HG03139 (cell line): Measurements from ENCODE around the gene EIPR1.

ENCODE experiments used
- ATAC-seq: cut with Tn5 transposase; IDR thresholded peaks from one replicate; pipeline ENCODE4 v1.9.1; 2021; ENCODE audit not compliant: unreplicated experiment

EIPR1 gene

DNA sequence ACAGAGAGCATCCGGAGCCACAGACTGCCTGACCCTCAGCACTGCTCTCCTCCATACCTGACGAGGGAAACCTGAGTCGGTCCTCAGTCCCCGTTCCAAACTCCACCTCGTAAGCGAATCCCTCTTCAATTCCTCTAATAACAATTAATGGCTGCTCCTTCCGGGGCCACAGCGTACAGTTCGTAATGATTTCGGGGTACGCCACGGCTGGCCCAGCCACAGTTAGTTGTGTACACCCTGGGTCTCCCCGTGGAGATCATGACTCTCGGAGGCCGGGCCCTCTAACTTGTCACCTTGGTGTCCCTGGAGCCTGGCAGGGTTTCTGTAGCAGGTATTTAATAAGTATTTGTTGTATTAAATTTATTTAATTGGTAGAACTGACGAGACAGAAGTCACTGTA lies 121.5 kb downstream of the EIPR1 start:
- no peak for ATAC-seq

DNA sequence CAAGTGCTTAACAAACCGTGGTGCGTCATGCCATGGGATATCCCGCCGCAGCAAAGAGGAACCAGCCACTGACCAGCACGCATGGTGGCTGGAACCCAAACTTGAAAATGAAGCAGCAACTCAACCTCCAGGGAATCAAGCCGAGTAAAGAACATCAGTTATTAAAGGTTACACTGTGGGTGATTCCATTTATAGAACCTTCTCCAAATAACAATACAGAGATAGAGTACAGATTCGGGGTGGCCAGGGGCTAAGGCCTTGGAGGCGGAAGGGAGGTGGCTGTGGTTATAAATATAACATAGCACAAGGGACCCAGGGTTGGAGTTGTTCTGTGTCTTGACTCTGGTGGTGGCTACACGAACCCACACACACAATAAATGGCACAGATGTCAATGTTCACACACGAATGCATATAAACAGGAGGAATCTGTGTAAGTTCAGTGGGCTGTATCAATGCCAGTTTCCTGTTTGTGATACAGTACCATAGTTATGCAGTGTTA lies 123.1 kb downstream of the EIPR1 start:
- peak; percentile 59 for ATAC-seq

DNA sequence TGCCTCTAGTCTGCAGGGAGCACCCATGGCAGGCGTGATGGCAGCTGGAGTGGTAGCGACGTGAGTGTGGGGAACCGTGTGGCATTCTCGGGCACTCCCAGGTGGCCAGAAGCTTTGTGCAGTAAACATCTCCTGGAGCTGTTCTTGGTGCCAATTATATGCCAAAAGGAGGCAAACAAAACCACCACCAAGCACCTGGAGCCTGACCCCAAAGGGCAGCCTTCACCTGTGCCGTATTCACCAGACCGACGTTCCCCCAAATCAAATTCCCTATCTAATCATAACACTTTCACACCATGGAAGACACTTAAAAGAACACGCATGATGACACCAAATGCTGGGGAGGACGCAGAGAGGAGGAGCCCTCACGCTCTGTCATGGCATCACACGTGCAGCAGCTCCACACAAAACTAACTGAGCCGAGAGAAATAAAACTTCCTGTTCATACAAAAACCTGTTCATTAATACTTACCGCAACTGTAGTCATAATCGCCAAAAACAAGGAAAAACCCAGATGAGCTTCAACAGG lies 123.6 kb downstream of the EIPR1 start:
- peak; percentile 40 for ATAC-seq

DNA sequence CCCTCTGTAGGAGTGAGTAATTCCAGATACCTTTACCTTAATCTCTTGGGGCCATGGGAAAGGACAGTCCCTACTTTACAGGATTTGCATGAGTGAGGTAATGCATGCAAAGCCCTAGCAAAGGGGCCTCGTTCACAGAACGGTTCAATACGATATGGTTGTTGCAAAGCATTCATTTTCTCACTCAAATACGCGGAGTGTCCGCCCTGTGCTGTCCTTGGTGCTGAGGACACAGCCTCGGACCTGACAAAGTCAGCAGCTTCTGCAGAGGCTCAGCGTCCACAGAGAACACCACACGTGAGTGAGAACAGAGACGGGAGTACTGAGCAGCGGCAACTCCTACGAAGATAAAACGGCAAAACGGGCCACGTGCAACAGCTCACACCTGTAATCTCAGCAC lies 125.7 kb downstream of the EIPR1 start:
- ATAC-seq = no peak

DNA sequence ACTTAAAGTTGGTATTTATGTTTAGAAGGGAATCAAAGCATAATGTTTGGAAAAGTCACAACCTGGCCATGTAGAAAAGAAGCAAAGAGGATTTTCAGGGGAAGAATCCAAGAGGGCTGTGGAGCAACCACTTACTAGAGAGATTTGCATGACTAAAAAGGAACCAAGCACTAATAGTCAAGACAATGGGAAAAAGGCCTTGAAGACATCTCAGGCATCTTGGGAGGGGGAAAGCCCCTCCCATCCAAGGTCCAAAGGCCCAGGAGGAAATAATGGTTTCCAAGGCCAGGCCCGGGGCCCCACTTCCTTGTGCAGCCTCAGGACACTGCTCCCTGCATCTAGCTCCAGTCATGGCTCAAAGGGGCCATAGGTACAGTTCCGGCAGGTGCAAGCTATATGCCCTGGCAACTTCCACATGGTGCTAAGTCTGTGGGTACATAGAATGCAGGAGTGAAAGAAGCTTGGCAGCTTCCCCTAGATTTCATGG lies 128.1 kb downstream of the EIPR1 start:
- no peak for ATAC-seq

DNA sequence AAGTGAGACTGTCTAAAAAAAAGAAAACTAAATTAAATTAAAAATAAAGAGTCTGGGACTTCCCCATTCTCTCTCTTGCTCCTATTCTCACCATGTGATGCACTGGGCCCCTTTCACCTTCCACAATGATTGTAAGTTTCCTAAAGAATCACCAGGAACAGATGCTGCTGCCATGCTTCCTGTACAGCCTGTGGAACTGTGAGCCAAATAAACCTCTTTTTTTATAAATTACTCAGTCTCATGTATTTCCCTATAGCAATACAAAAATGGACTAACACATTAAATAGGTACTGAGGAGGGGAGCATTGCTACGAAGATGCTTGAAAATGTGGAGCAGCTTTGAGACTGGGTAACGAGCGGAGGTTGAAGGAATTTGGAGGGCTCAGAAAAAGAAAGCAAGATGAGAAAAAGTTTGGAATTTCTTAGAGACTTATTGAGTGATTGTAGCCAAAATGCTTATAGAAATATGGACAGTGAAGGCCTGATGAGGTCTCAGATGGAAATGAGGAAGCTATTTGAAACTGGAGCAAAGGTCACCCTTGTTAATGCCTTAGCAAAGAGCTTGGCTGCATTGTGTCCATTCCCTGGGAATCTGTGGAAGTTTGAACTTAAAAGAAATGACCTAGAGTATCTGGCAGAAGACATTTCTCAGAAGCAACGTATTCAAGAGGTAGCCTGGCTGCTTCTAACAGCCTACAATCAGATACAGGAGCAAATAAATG lies 128.7 kb downstream of the EIPR1 start:
- ATAC-seq = no peak

DNA sequence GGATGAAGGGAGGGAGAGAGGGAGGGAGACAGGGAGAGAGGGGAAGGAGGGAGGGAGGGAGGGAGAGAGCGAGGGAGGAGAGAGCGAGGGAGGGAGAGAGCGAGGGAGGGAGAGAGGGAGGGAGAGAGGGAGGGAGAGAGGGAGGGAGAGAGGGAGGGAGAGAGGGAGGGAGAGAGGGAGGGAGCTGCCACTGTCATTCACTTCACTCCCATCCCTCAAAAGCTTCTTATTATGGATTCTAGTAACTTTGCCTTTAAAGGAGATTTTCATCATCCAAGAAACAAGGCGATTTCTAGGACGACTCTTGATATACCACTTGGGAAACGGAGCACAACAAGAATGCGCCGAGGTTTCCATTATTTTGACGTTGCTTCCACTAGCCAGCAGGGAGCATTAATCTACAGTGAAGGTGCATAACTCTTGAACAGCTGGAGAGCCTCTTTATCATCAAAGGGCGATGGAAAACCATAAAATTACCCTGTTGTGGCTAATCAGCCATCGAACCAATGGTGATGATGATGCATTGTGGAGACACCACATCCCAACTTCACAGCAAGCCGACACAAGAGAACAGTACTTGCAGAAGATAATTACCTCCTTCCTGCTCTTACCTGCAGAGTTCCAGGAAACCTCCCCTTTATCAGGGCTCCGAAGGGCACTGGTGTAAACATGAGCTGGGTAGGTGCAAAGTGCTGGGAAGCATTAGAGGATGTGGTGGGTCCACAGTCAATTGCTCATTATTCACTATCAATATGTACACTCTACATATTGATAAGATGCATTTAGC lies 130.5 kb downstream of the EIPR1 start:
- no peak for ATAC-seq

DNA sequence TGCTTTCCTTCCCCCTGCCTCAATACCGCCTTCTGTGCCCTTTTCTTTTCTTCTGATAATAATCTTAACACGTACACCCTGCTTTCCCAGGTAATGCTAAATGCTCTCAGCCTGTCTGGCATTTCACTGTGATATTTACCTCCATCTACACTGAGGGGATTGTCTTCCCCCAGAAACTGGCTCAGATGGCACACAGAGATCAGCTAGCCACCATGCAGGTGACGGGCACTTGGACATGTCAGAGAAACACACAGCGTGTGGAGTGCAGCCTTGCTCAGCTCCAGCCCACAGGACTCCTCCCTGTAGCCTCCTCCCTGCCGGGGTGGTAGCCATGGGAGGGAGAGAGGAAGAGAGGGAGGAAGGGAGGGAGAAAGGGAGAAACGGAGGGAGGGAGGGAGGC lies 131.2 kb downstream of the EIPR1 start:
- ATAC-seq = no peak

DNA sequence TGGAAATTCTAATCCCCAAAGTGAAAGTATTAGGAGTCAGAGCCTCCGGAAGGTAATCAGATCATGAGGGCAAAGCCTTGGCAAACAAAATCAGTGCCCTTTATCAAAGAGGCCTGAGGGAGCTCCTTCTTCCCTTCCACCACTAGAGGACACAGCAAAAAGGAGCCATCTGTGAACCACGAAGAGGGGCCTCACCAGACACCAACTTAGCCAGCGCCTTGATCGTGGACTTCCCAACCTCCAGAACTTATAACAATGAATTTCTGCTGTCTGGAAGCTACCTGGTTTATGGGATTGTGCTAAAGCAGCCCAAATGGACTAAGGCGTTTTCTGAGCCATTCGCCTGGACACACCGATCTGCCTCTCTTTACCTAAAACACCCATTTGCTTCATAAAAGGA lies 133.1 kb downstream of the EIPR1 start:
- no peak for ATAC-seq

DNA sequence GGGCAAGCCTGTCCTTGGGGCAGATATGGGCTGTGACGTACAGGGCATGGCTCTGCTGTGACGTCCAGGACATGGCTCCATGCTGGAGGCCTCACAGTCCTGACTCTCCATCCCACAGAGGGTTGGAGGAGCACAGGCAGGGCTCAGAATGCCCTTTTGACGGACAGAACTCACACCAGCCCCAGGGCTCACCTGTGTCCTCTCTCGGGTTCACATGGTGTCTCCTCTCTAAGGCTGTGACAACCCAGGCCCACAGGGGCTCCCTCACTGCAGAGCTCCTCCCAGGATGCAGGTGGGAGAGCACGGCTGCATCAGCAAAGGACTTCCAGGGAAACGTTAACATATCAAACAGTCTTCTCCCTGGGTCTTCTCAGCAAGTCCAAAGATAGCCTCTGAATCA lies 133.8 kb downstream of the EIPR1 start:
- ATAC-seq = no peak

DNA sequence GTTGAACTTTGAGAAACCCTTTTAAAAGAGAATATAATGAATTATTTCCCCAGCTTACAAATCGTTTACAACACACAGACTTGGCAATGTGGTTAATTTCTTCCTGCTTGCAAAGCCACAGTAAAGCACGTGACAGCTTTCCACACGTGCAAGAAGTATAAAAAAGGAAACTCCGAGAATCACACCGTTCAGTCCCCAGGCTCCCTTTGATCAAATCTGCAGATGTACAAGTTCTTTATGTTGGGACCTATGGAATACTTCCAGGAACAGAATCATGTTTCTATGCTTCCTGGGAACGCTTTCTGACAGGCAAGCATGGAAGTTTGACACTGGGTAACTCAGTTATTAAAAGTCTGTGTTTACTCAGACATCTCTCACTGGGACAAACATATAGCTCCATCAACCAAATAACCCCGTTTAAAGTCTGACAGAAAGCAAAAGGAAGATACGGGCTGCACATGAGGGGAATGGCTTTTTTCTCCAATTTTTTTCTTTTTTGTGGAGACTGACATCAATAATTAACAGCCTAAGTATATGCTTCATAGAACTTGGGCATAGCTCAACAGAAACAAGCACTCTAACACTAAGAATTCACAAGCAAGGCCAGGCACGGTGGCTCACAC lies 134.8 kb downstream of the EIPR1 start:
- peak; percentile 60 for ATAC-seq

DNA sequence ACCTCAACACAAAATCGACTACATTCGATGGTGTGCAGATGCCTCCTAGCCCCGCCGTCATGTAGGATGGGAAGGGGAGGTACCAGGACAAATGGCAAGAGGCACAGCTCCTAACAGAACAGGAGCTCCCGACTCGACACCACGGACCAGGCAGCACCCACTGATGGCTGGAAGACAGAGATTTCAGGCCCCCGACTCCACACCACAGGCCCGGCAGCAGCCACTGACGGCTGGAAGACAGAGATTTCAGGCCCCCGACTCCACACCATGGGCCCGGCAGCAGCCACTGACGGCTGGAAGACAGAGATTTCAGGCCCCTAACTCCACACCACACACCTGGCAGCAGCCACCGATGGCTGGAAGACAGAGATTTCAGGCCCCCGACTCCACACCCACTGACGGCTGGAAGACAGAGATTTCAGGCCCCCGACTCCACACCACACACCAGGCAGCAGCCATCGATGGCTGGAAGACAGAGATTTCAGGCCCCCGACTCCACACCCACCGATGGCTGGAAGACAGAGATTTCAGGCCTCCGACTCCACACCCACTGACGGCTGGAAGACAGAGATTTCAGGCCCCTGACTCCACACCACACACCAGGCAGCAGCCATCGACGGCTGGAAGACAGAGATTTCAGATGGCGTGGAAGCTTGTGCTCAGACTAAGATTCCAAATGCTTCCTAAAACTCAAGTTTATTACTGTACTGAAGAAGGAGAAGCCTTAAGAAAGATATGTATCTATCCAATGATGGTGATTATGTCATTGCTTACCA lies 135.5 kb downstream of the EIPR1 start:
- ATAC-seq = peak; percentile 1

DNA sequence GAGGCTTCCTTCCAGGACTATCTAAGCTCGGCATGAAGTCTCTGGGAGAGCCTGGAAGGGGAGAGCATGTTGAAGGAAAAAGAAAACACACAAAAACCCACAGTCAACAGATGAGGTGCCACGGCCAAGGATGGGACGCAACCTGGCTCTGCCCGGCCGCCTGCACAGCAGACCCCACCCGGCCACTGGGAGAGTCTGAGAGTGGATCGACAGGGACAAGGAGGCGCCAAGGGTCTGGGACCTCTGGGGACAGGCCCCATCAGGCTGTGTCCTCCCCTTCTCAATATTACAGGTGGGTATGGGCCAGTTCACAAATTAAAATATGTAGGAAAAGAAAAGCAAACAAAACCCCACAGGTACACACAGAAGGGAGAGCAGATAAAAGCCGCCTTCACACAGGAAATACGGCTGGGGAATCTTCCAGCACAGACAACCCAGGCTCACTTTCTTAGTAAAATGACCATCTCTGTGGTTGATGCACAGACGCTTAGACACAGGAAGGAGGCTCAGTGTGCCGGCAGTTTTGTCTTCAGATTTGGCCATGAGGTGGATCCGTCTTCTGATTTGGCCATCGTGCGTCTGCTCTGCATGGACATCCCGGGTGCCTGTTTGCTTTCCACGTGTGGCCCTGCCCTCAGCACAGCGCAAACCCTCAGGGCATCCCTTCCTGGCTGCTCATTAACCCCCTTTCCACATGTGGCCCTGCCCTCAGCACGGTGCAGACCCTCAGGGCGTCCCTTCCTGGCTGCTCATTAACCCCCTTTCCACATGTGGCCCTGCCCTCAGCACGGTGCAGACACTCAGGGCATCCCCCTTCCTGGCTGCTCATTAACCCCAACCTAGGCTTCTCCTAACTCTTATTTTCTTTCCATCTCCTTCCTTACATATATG lies 138.4 kb downstream of the EIPR1 start:
- ATAC-seq = peak; percentile 62

DNA sequence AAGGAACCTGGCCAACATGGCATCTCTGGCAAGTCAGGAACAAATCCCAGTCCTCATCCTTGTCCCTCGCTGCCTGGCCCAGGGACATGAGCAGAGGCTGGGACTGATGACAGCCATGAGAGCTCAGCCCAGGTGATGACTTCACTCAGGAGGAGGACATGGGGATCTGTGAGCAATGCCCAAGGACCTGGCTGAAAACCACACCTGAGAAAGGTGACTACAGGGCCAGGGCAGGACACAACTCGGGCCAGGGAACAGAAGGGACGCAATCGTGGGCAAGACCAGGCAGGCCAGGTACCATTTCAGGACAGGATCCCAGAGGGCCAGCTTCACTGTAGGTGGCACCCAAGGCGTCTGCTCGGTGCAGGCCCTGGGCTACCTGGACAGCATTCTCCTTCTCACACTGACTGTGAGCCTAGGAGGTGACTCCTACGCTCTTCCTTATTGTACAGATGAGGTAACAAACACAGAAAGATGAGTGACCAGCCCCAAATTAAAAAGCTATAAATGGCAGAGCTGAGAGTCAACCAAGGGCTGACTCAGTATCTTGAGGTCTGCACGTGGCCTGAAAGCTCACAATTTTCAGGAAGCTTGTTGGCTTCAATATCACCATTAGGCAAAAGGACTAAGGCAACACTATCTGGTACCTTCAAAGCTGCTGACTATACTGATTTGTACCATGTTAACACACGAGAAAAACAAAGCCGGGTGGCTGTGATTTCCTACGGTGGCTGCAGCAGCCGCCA lies 141.1 kb downstream of the EIPR1 start:
- ATAC-seq = no peak

DNA sequence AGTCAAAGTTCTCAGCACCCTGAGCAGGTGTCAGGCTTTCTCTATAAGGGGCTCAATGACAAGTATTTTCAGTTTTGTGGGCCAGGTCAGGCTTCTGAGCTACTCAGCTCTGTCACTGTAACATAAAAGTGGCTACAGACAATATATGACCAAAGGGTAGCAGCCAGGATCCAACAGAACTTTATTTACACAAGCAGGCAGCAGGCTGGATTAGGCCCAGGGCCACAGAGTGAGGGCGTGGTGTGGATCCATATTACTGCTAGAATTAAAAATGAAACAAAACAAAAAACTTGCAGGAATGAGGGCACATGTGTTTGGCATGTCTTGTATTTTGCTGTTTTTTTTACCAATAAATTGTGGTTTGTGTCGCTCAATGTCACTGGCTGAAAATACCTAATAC lies 143.7 kb downstream of the EIPR1 start:
- no peak for ATAC-seq

DNA sequence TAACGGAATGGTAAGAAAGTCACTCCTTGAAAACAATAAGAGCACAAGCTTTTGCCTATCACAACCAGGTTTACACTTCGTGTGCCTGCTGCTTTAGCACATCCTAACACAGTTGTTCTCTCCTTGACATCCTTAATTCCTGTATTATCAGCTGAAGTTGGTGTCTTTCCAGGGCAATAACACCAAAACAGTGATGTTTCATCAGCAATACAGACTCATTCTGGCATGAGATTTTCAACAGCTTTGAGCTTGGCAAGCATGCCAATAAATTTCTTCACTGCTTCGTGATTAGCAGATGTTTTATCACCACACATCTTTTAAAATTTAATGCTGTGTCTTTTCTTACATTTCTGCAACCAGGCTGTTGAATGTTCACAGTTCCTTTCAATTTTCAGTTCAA lies 148.4 kb downstream of the EIPR1 start:
- ATAC-seq = no peak

DNA sequence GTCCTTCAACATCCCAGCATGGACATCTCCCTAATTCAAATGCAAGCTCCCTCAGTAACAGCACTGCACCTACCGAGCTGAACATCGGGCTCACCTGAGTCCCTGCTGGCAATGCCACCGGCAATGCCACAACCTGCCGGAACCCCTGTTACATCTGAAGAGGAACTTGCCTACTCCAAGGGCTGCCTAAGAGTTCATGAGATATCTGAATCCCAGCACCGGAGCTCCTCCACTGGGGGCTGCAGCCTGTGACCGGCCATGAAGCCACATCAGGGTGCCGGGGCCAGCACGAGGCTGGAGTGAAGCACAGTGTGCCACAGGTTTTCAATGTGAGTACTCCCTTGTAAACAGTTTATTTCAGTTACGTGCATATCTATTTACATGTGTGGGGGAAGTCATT lies 152.9 kb downstream of the EIPR1 start:
- no peak for ATAC-seq

DNA sequence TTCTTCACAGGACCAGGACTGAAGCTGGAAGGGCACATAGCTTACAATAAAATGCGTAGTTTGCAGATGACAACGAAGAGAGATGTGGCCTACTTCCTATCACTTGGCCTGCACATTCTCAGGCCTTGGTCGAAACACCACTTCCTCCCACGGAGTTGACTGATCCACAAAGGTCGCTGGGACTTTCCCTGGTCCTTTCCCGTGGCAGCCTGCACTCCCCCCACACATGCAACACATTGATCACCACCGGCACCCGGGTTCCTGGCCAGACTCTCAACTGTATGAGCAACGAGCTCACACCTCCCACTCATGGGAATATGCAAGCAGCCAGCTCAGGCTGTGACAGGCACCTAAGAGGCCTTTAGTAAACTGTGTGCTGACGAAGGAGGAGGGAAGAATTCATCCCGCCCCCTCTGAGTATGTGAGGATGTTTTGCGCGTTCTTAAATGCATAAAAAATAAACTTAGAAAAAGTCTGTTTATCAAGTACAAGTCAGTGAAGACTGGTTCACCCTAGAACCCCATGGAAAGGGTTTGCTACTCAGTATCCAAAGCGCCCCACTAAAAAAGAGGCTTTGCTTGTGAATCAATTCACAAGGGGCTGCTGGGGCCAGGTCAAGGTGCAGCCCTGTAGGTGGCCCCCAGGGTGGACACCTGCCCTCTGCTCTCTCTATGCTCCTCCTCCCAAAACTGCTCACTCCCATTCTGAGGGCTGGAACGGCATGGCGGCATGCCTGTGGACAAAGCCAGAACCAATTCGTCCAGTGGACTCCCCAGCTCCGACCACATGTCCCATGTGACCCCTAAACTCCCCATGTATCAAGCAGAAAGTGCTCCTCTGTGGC lies 154.3 kb downstream of the EIPR1 start:
- peak; percentile 90 for ATAC-seq
